Thyroid gland (tissue), 4 donors: ENCODE data around the gene C16orf96.

ENCODE experiments used
- POLR2A ChIP-seq, 2 donors: fragments of 450-650 bp; IDR thresholded peaks; one replicate each; pipeline ENCODE4 v1.6.1; 2017; ENCODE audit warnings: antibody characterized with exemption in 2 of 2, mild to moderate bottlenecking in 2 of 2, moderate library complexity in 1 of 2
- TF ChIP-seq, protein P1 (sequence below), 6 experiments: fragments of 200-600 bp in 3 of 6; fragments of 450-650 bp in 3 of 6; sonication (generic) in 3 of 6; IDR thresholded peaks; one replicate each; pipeline ENCODE4 v1.5.1; 2016 to 2019; ENCODE audit warnings: antibody characterized with exemption in 6 of 6, mild to moderate bottlenecking in 2 of 6, inconsistent platforms in 1 of 6, moderate library complexity in 1 of 6

DNA sequence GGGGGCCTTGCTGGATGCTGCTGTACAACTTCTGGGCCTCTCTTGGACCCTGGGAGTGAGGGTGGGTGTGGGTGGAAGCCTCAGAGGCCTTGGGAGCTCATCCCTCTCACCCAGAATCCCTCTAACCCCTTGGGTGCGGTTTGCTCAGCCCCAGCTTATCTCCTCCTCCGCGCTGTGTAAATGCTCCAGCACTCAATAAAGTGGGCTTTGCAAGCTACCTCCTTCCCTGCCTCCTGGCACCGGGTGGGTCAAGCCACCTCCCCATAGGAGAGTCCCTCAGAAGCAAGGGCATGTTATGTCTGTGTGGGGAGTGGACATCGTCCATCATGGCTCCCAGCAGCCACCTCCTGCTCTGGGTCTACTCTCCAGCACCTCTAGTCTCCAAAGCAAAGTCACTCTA is 46.0 kb upstream of the C16orf96 start:
- TF ChIP-seq, protein P1, sequence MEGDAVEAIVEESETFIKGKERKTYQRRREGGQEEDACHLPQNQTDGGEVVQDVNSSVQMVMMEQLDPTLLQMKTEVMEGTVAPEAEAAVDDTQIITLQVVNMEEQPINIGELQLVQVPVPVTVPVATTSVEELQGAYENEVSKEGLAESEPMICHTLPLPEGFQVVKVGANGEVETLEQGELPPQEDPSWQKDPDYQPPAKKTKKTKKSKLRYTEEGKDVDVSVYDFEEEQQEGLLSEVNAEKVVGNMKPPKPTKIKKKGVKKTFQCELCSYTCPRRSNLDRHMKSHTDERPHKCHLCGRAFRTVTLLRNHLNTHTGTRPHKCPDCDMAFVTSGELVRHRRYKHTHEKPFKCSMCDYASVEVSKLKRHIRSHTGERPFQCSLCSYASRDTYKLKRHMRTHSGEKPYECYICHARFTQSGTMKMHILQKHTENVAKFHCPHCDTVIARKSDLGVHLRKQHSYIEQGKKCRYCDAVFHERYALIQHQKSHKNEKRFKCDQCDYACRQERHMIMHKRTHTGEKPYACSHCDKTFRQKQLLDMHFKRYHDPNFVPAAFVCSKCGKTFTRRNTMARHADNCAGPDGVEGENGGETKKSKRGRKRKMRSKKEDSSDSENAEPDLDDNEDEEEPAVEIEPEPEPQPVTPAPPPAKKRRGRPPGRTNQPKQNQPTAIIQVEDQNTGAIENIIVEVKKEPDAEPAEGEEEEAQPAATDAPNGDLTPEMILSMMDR (IDR thresholded peaks at IDR 0.05), result no peak
- no peak for TF ChIP-seq POLR2A (IDR thresholded peaks at IDR 0.05)
